ENCODE data around the gene COQ10A.

Gene COQ10A

GRCh38 chr12:56266693-56267442 is at the start of gene COQ10A:
COQ10A (plus strand) TSS chr12:56266942; CDS start chr12:56267119, 177 bp downstream.
- Mint-ChIP-seq H3K4me1 (ENCODE audit: low read depth) (peaks cover 19% of the 10 kb centered on the region), H3K27ac (peak within 1 kb of the TSS; percentile 93), H3K4me3 (peak within 1 kb of the TSS; percentile 95), H3K36me3 (no peaks in the 10 kb centered on the region), H3K9me3 (ENCODE audit: low read depth) (no peaks in the 10 kb centered on the region), H3K27me3 (no peaks in the 10 kb centered on the region)

- H3K27ac Mint-ChIP-seq = no peak overlapping the region
- peaks cover 2% of the 10 kb centered on the region for H3K36me3 Mint-ChIP-seq
- no peaks in the 10 kb centered on the region for H3K27me3 Mint-ChIP-seq
- peaks cover 45% of the 10 kb centered on the region for H3K4me1 Mint-ChIP-seq (ENCODE audit: low read depth)
- no peaks in the 10 kb centered on the region for H3K9me3 Mint-ChIP-seq (ENCODE audit: low read depth)
- peak overlapping the region; percentile 54 for H3K4me3 Mint-ChIP-seq
Observed at GRCh38 chr12:56219840-56220239, 46.9 kb upstream of the COQ10A start.

GRCh38 chr12:56220611-56221231 is 46.0 kb upstream of the COQ10A start:
- Mint-ChIP-seq H3K4me3 (peak overlapping the region; percentile 97), H3K36me3 (no peaks in the 10 kb centered on the region), H3K4me1 (ENCODE audit: low read depth) (peaks cover 50% of the 10 kb centered on the region), H3K9me3 (ENCODE audit: low read depth) (no peaks in the 10 kb centered on the region), H3K27ac (peak overlapping the region; percentile 97), H3K27me3 (no peaks in the 10 kb centered on the region)

- H3K9me3 Mint-ChIP-seq (ENCODE audit: low read depth) = no peaks in the 10 kb centered on the region
- H3K4me1 Mint-ChIP-seq (ENCODE audit: low read depth) = peaks cover 48% of the 10 kb centered on the region
- H3K27ac Mint-ChIP-seq = peak overlapping the region; percentile 97
- peak overlapping the region; percentile 97 for H3K4me3 Mint-ChIP-seq
- H3K36me3 Mint-ChIP-seq = no peaks in the 10 kb centered on the region
- no peaks in the 10 kb centered on the region for H3K27me3 Mint-ChIP-seq
Observed at GRCh38 chr12:56221232-56221756, 45.4 kb upstream of the COQ10A start.

- Mint-ChIP-seq H3K4me1 (ENCODE audit: low read depth) (peaks cover 46% of the 10 kb centered on the region), H3K27me3 (no peaks in the 10 kb centered on the region), H3K27ac (peak within 1 kb of the TSS; percentile 97), H3K36me3 (no peaks in the 10 kb centered on the region), H3K9me3 (ENCODE audit: low read depth) (no peaks in the 10 kb centered on the region), H3K4me3 (peak within 1 kb of the TSS; percentile 97)
Observed at GRCh38 chr12:56221757-56222530, 44.8 kb upstream of the COQ10A start, which contains the start of gene RNF41. RNF41 (minus strand) TSS chr12:56221922; CDS start chr12:56214047, 7,875 bp downstream.

GRCh38 chr12:56222531-56222895 is 44.2 kb upstream of the COQ10A start:
- Mint-ChIP-seq H3K36me3 (peaks cover 2% of the 10 kb centered on the region), H3K27ac (peak overlapping the region; percentile 97), H3K27me3 (no peaks in the 10 kb centered on the region), H3K4me3 (peak overlapping the region; percentile 97), H3K4me1 (ENCODE audit: low read depth) (peaks cover 46% of the 10 kb centered on the region), H3K9me3 (ENCODE audit: low read depth) (no peaks in the 10 kb centered on the region)

GRCh38 chr12:56223571-56224101 is 43.1 kb upstream of the COQ10A start:
- Mint-ChIP-seq H3K4me3 (peak overlapping the region; percentile 90), H3K27me3 (no peaks in the 10 kb centered on the region), H3K4me1 (ENCODE audit: low read depth) (peaks cover 46% of the 10 kb centered on the region), H3K27ac (peak overlapping the region; percentile 93), H3K36me3 (peaks cover 2% of the 10 kb centered on the region), H3K9me3 (ENCODE audit: low read depth) (no peaks in the 10 kb centered on the region)

GRCh38 chr12:56224102-56224701 is 42.5 kb upstream of the COQ10A start, which contains the start of gene NABP2:
NABP2 (plus strand) TSS chr12:56224342; CDS start chr12:56224857, 515 bp downstream.
- no peaks in the 10 kb centered on the region for H3K9me3 Mint-ChIP-seq (ENCODE audit: low read depth)
- peak within 1 kb of the TSS; percentile 93 for H3K27ac Mint-ChIP-seq

GRCh38 chr12:56224954-56225353 is 41.8 kb upstream of the COQ10A start:
- peak overlapping the region; percentile 90 for H3K4me3 Mint-ChIP-seq
- peaks cover 43% of the 10 kb centered on the region for H3K4me1 Mint-ChIP-seq (ENCODE audit: low read depth)
- peak overlapping the region; percentile 93 for H3K27ac Mint-ChIP-seq
- H3K36me3 Mint-ChIP-seq = peaks cover 2% of the 10 kb centered on the region
- H3K9me3 Mint-ChIP-seq (ENCODE audit: low read depth) = no peaks in the 10 kb centered on the region
- H3K27me3 Mint-ChIP-seq = no peaks in the 10 kb centered on the region

More at GRCh38 chr12:56224102-56224701, 42.5 kb upstream of the COQ10A start, which contains the start of gene NABP2:
- Mint-ChIP-seq H3K4me1 (ENCODE audit: low read depth) (peaks cover 46% of the 10 kb centered on the region), H3K27me3 (no peaks in the 10 kb centered on the region), H3K36me3 (peaks cover 2% of the 10 kb centered on the region), H3K4me3 (peak within 1 kb of the TSS; percentile 90)

- Mint-ChIP-seq H3K27me3 (no peaks in the 10 kb centered on the region), H3K4me1 (ENCODE audit: low read depth) (peaks cover 11% of the 10 kb centered on the region), H3K36me3 (peaks cover 2% of the 10 kb centered on the region), H3K27ac (no peak overlapping the region), H3K9me3 (ENCODE audit: low read depth) (no peaks in the 10 kb centered on the region), H3K4me3 (no peak overlapping the region)
Observed at GRCh38 chr12:56229082-56229481, 37.7 kb upstream of the COQ10A start.

- H3K36me3 Mint-ChIP-seq = peaks cover 2% of the 10 kb centered on the region
- no peak within 1 kb of the TSS for H3K4me3 Mint-ChIP-seq
- H3K27me3 Mint-ChIP-seq = no peaks in the 10 kb centered on the region
- peaks cover 7% of the 10 kb centered on the region for H3K4me1 Mint-ChIP-seq (ENCODE audit: low read depth)
- no peaks in the 10 kb centered on the region for H3K9me3 Mint-ChIP-seq (ENCODE audit: low read depth)
- H3K27ac Mint-ChIP-seq = no peak within 1 kb of the TSS
Observed at GRCh38 chr12:56229916-56230431, 36.8 kb upstream of the COQ10A start, which contains the start of gene SLC39A5. SLC39A5 (plus strand) TSS chr12:56230051; CDS start chr12:56231275, 1,224 bp downstream.

- Mint-ChIP-seq H3K9me3 (ENCODE audit: low read depth) (no peaks in the 10 kb centered on the region), H3K36me3 (peaks cover 2% of the 10 kb centered on the region), H3K27ac (no peak overlapping the region), H3K4me1 (ENCODE audit: low read depth) (peaks cover under 1% of the 10 kb centered on the region), H3K27me3 (no peaks in the 10 kb centered on the region), H3K4me3 (no peak overlapping the region)
Observed at GRCh38 chr12:56230432-56231183, 36.1 kb upstream of the COQ10A start.

- no peaks in the 10 kb centered on the region for H3K27me3 Mint-ChIP-seq
- H3K4me1 Mint-ChIP-seq (ENCODE audit: low read depth) = no peaks in the 10 kb centered on the region
- no peaks in the 10 kb centered on the region for H3K9me3 Mint-ChIP-seq (ENCODE audit: low read depth)
- H3K4me3 Mint-ChIP-seq = no peak overlapping the region
- peaks cover 2% of the 10 kb centered on the region for H3K36me3 Mint-ChIP-seq
- no peak overlapping the region for H3K27ac Mint-ChIP-seq
Observed at GRCh38 chr12:56231184-56231582, 35.6 kb upstream of the COQ10A start.

Data from activated naive CD8-positive, alpha-beta T cell (primary cell).